HG03521 (cell line): ENCODE results near the gene MXD1.

Experiments used
- ATAC-seq: cut with Tn5 transposase; IDR thresholded peaks from one replicate; pipeline ENCODE4 v1.9.1; 2021; ENCODE audit warnings: mild to moderate bottlenecking, moderate library complexity; ENCODE audit not compliant: unreplicated experiment

MXD1 gene

DNA sequence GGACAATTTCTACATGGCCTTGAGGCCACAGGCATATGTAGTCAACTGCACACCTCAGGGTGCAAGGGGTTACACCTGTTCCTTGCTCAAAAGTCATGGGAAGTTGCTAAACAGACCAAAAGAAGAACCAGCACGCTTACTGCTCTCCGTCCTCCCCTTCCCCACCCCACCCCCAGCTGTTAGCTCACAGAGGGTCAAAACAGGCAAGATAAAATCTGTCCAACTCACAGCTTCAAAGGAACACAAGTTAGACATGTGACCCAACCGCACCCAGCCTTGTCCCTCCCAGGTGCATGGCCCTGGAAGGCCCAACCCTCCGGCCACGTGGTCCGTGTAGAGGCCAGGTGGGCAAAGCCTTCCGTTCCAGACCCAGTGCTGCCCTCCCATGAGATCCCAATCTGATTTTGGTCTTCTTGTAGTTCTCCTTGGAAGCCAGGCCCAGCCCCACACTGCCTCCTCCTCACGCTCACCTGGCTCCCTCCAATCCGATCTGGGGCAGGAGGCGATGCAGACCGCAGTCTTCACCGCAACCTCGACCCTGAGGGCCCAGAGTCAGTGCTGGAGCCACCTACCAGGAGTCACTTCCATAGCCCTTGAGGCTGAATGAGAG lies 61.0 kb downstream of the MXD1 start:
- no peak for ATAC-seq

DNA sequence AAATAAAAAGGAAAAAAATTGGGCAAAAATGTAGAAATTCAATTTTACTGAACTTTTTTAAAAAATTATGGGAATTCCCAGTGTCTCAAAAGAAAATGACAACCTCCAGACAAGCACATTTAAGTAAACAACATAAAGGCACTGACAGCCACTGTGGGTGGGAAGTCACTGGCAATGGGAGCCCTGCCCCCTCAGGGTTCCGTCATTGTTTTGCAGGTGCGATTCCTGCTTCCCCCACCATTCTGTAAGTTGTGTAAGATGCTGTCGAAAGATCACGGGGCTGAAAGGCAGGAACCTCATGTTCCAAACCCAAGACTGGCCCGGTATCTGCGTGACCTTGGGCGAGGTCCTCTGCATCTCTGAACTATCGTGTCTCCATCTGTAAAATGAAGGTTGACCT lies 62.3 kb downstream of the MXD1 start:
- no peak for ATAC-seq

- no peak for ATAC-seq
Measured at GRCh38 chr2:69977906-69978482, 63.1 kb downstream of the MXD1 start.

- no peak for ATAC-seq
Measured at GRCh38 chr2:69979902-69980807, 65.2 kb downstream of the MXD1 start.

GRCh38 chr2:69983392-69983966 lies 68.6 kb downstream of the MXD1 start:
- no peak for ATAC-seq

GRCh38 chr2:69985216-69985615 lies 70.3 kb downstream of the MXD1 start:
- ATAC-seq = no peak

- ATAC-seq = no peak
Measured at GRCh38 chr2:69985688-69986087, 70.8 kb downstream of the MXD1 start.

- ATAC-seq = no peak
Measured at GRCh38 chr2:69986691-69987090, 71.8 kb downstream of the MXD1 start.

- no peak for ATAC-seq
Measured at GRCh38 chr2:69988086-69988635, 73.3 kb downstream of the MXD1 start.

- no peak for ATAC-seq
Measured at GRCh38 chr2:69989009-69989408, 74.1 kb downstream of the MXD1 start.

GRCh38 chr2:69989441-69990105 lies 74.7 kb downstream of the MXD1 start:
- no peak for ATAC-seq
